Measurements from ENCODE around the gene PLPPR3. TPM values are rescaled to one million over a fixed set of nuclear protein-coding genes. Genes with fewer than 3 reads are reported as not detected.

PLPPR3 gene
- total and polyA plus RNA-seq, 10 of the 15 experiments (the other 5 are each of a cell fraction or from before 2014, with no cell fraction given) = 0.07 TPM; not detected in 9

GRCh38 chr19:816500-816857 is 5.3 kb downstream of the PLPPR3 start:
- in situ Hi-C loops (cut with MboI) = no loop called here
- no peak for FAIRE-seq

More at GRCh38 chr19:816500-816857, 5.3 kb downstream of the PLPPR3 start:
- 92% methylated on average over 2 of the region's 2 CpGs for WGBS (ENCODE audit: insufficient coverage, insufficient replicate concordance, low lambda C conversion rate, missing lambda C conversion rate)
- no peak overlapping the region for H3K4me2 ChIP-seq (ENCODE audit: control insufficient read depth, insufficient read depth)
- SMC1A ChIA-PET (ENCODE audit: uncharacterized antibody, unreplicated experiment) = no interaction called here
- intact Hi-C loops (cut with micrococcal nuclease; ENCODE audit: unreplicated experiment) = no loop called here
- TF ChIP-seq ZNF217 (IDR thresholded peaks at IDR 0.05) (no peak), MTA3 (IDR thresholded peaks at IDR 0.05; ENCODE audit: borderline replicate concordance, low read length) (peak; percentile 42; the same call in 1 of the 2 replicates), HDGF (IDR thresholded peaks at IDR 0.05) (0 out of 2 replicates have a peak, but pooled peaks have one; percentile 18), IKZF1 (conservative IDR thresholded peaks at IDR 0.05) (no peak), JUND (IDR thresholded peaks at IDR 0.05; ENCODE audit: low read depth, low read length) (no peak), E2F4 (IDR thresholded peaks at IDR 0.05; ENCODE audit: low read depth, low read length) (no peak), SRF (IDR thresholded peaks at IDR 0.05; ENCODE audit: low read depth in 2 of 2, low read length in 2 of 2) (no peak), USF2 (IDR thresholded peaks at IDR 0.05; ENCODE audit: borderline replicate concordance, low read depth, low read length) (no peak), TCF12 (IDR thresholded peaks at IDR 0.05; ENCODE audit: low read depth, low read length) (no peak), ZZZ3 (IDR thresholded peaks at IDR 0.05; ENCODE audit: control insufficient read depth, insufficient read length, low read depth) (no peak), RFX5 (IDR thresholded peaks at IDR 0.05; ENCODE audit: low read depth, low read length) (no peak), ZNF687 (IDR thresholded peaks at IDR 0.05) (no peak)
- ATAC-seq (no peak), DNase-seq (ENCODE audit: low read depth, low spot score) (no peak)
- H2AFZ ChIP-seq (ENCODE audit: control insufficient read depth, low read depth, low read length) = no peak overlapping the region
- H3K36me3 ChIP-seq (ENCODE audit: control insufficient read depth in 2 of 2, insufficient read depth in 2 of 2, low read length in 1 of 2) = peaks cover 4 to 7% of the 10 kb centered on the region in 2 experiments; a peak in 3 of 4 replicates
- CTCF ChIA-PET = no interaction called here
- POLR2A ChIA-PET = no interaction called here
- H3K27me3 ChIP-seq (replicated peaks in 1 of 2; ENCODE audit: control insufficient read depth in 2 of 2, insufficient read depth in 2 of 2, low read length in 1 of 2) = no peaks in the 10 kb centered on the region
- H3K27ac ChIP-seq (ENCODE audit: control insufficient read depth, insufficient read depth) = no peak overlapping the region
- RAD21 ChIA-PET (ENCODE audit: unreplicated experiment) = no interaction called here
- H3K4me1 ChIP-seq (ENCODE audit: control insufficient read depth, insufficient read depth, low read length) = no peaks in the 10 kb centered on the region
- H3K9me3 ChIP-seq (replicated peaks; ENCODE audit: control insufficient read depth, insufficient read depth, low read length) = no peaks in the 10 kb centered on the region; the same call in 2 of the 3 replicates
- BruUV-seq (replicated peaks) = no TSS peak
- no peaks in the 10 kb centered on the region for H4K20me1 ChIP-seq (ENCODE audit: control insufficient read depth, insufficient read depth)
- H3K4me3 ChIP-seq = no peak overlapping the region
- H3K79me2 ChIP-seq (ENCODE audit: control insufficient read depth, insufficient read depth, low read length) = no peaks in the 10 kb centered on the region
- no peak overlapping the region for H3K9ac ChIP-seq (ENCODE audit: control insufficient read depth, insufficient read depth, low read length)

Measured in GM12878 (cell line).